Ishikawa (cell line): ENCODE data around the gene LARP6.

ENCODE experiments used
- CEBPB ChIP-seq: IDR thresholded peaks from 2 replicates; pipeline ENCODE4 v1.6.1; 2012
- CREB1 ChIP-seq: IDR thresholded peaks from 2 replicates; pipeline ENCODE4 v1.6.1; 2012; ENCODE audit warnings: low read depth
- EGR1 ChIP-seq: IDR thresholded peaks from 2 replicates; pipeline ENCODE4 v1.6.1; 2012
- EP300 ChIP-seq: IDR thresholded peaks from 2 replicates; pipeline ENCODE4 v1.6.1; 2012; ENCODE audit warnings: borderline replicate concordance
- FOXM1 ChIP-seq: IDR thresholded peaks from 2 replicates; pipeline ENCODE4 v1.6.1; 2012; ENCODE audit warnings: low read depth, borderline replicate concordance
- MAX ChIP-seq: IDR thresholded peaks from 2 replicates; pipeline ENCODE4 v1.6.1; 2012
- NFIC ChIP-seq: IDR thresholded peaks from 2 replicates; pipeline ENCODE4 v1.6.1; 2012
- RAD21 ChIP-seq: IDR thresholded peaks from 2 replicates; pipeline ENCODE4 v1.6.1; 2012; ENCODE audit warnings: low read depth
- TAF1 ChIP-seq: IDR thresholded peaks from 2 replicates; pipeline ENCODE4 v1.6.1; 2012; ENCODE audit warnings: low read depth, mild to moderate bottlenecking
- TEAD4 ChIP-seq: IDR thresholded peaks from 2 replicates; pipeline ENCODE4 v1.6.1; 2012
- USF1 ChIP-seq: IDR thresholded peaks from 2 replicates; pipeline ENCODE4 v1.6.1; 2012
- YY1 ChIP-seq: IDR thresholded peaks from 2 replicates; pipeline ENCODE4 v1.6.1; 2012; ENCODE audit warnings: low read depth
- ZBTB7A ChIP-seq: IDR thresholded peaks from 2 replicates; pipeline ENCODE4 v1.6.1; 2012; ENCODE audit warnings: low read depth
- TF ChIP-seq, protein P1 (sequence below): IDR thresholded peaks from 2 replicates; pipeline ENCODE4 v1.6.1; 2012; ENCODE audit warnings: low read depth, mild to moderate bottlenecking

The LARP6 gene

GRCh38 chr15:70791259-70791658 lies 62.7 kb downstream of the LARP6 start:
- TF ChIP-seq RAD21 (0 out of 2 replicates have a peak, but pooled peaks have one; percentile 17), NFIC (no peak), MAX (no peak), ZBTB7A (no peak)

- TF ChIP-seq FOXM1 (no peak), EP300 (no peak), CEBPB (no peak), TAF1 (no peak)
These were observed 64.7 kb downstream of the LARP6 start for GRCh38 chr15:70789213-70789612.

DNA sequence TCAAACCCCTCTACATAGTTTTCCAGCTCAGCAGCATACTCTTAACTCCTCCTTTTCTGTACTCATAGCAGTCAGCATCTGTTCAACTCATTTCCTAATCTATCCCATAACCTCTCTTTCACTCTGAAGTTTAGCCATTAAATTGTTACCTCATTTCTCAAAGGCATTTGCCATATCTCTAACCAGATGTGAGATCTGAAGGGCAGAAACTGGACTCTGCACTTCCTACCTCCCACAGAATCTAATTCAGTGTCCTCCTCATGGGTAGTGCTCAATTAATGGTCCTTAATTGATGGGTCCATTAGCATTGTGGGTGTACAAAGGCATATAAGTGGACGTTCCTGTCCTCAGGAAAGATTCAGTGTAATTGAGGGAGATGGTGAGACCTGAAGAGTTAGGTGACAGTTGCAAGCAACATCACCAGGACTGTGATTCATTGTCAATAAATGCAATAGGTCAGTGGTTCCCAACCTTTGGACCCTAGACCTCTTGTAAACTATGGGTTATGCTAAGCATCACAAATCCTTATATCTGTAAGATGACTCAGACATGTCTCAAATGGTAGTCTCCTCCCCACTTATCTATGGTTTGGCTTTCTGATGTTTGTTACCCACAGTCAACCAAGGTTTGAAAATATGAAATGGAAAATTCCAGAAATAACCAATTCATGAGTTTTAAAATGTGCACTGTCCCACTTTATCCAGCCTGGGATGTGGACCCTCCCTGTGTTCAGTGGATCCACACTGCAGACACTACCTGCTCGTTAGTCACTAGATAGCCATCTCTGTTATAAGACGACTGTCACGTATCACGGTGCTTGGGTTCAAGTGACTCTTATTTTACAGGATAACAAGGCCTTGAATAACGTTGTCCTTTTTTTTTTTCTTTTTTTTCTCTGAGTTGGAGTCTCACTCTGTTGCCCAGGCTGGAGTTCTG lies 65.6 kb downstream of the LARP6 start:
- TF ChIP-seq CEBPB (no peak), EGR1 (no peak), ZBTB7A (no peak), YY1 (no peak), TAF1 (no peak)

- TF ChIP-seq FOXM1, result no peak
- no peak for TF ChIP-seq EP300
- TF ChIP-seq MAX, result no peak
- no peak for TF ChIP-seq USF1
- TF ChIP-seq TAF1, result no peak
- no peak for TF ChIP-seq RAD21
- no peak for TF ChIP-seq EGR1
These were observed 67.0 kb downstream of the LARP6 start for GRCh38 chr15:70786996-70787395.

DNA sequence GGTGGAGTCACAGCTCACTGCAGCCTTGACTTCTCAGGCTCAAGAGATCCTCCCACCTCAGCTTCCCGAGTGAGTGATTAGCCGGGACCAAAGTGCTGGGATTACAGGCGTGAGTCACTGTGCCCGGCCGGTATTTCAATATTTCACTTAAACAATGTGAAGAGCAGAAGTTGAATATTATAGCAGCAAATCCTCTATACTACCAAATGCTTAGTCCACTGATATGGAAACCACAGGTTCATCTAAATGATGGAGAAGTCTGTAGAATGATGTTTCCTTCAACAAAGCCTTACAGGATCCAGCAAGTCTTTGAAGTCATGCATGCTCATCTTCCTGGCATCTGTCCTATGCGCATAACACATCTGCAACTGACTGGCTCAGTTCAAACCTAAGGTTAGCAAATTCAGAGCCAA lies 70.3 kb downstream of the LARP6 start:
- TF ChIP-seq YY1 (no peak), EGR1 (no peak), TEAD4 (no peak), MAX (no peak), EP300 (0 out of 2 replicates have a peak, but pooled peaks have one; percentile 10), TAF1 (no peak), RAD21 (0 out of 2 replicates have a peak, but pooled peaks have one; percentile 2), NFIC (0 out of 2 replicates have a peak, but pooled peaks have one; percentile 10), FOXM1 (no peak), USF1 (no peak), CEBPB (no peak), CREB1 (no peak)

DNA sequence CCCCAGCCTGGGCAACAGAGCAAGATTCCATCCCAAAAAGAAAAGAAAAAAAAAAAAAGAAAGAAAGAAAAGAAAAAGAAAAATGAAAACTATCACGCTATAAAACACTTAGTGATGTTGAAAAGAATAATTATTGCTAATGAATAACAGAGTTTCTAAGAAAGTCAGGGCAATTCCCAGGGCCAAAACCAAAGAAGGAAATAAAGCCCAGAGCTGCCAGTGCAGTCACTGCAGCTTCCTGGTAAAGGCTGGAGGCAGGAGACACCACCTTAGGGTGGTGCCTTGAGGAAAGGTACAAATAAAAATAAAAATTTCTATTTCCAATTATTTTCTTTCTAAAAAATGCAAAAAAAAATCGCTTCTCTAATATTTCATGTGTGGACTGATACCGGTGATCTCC lies 70.9 kb downstream of the LARP6 start:
- TF ChIP-seq EP300 (no peak), YY1 (no peak), EGR1 (no peak), CEBPB (no peak), RAD21 (no peak), TAF1 (no peak), USF1 (no peak)
- TF ChIP-seq, protein P1, sequence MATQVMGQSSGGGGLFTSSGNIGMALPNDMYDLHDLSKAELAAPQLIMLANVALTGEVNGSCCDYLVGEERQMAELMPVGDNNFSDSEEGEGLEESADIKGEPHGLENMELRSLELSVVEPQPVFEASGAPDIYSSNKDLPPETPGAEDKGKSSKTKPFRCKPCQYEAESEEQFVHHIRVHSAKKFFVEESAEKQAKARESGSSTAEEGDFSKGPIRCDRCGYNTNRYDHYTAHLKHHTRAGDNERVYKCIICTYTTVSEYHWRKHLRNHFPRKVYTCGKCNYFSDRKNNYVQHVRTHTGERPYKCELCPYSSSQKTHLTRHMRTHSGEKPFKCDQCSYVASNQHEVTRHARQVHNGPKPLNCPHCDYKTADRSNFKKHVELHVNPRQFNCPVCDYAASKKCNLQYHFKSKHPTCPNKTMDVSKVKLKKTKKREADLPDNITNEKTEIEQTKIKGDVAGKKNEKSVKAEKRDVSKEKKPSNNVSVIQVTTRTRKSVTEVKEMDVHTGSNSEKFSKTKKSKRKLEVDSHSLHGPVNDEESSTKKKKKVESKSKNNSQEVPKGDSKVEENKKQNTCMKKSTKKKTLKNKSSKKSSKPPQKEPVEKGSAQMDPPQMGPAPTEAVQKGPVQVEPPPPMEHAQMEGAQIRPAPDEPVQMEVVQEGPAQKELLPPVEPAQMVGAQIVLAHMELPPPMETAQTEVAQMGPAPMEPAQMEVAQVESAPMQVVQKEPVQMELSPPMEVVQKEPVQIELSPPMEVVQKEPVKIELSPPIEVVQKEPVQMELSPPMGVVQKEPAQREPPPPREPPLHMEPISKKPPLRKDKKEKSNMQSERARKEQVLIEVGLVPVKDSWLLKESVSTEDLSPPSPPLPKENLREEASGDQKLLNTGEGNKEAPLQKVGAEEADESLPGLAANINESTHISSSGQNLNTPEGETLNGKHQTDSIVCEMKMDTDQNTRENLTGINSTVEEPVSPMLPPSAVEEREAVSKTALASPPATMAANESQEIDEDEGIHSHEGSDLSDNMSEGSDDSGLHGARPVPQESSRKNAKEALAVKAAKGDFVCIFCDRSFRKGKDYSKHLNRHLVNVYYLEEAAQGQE, result no peak

DNA sequence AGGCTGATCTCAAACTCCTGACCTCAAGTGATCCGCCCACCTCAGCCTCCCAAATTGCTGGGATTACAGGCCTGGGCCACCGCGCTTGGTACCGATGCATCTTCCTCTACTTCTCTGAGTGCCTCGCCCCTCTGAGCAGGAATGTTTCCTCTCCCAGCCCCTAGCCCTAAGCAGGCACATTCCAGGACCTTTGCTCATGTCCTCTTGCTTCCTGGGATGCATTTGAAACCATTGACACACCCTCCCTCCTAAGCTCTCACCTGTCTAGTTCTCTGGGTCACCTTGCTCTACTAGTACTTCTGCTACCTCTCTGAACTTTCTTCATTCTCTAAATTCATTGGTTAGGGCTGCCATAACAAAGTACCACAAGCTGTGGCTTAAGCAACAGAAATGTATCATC lies 72.7 kb downstream of the LARP6 start:
- peak; percentile 80 for TF ChIP-seq TEAD4
- TF ChIP-seq RAD21, result no peak
